Endothelial cell of umbilical vein (primary cell): ENCODE measurements around the gene ZNF697. TPM values are rescaled to one million over a fixed set of nuclear protein-coding genes. Genes with fewer than 3 reads are reported as not detected.

Source experiments
- BruUV-seq: library from RNA; stranded (reverse); fragments of 400-500 nt; replicated peaks from 2 replicates; lab custom pipeline; 2021; lab: Mats Ljungman, UMichigan
- CTCF ChIA-PET: fragments of 300-600, 350-600 bp; sonication (Branson Sonifier 250); formaldehyde crosslinking; loops from one replicate; lab custom pipeline; 2021; ENCODE audit warnings: antibody characterized with exemption, inconsistent platforms; lab: Charles Lee
- POLR2A ChIA-PET: fragments of 300-600, 350-600 bp; sonication (Branson Sonifier 250); formaldehyde crosslinking; loops from one replicate; lab custom pipeline; 2021; ENCODE audit warnings: antibody characterized with exemption, inconsistent platforms; lab: Charles Lee
- DNase-seq: peaks from one replicate; pipeline ENCODE4 v3.0.0-alpha.2; 2011; ENCODE audit warnings: low read depth, low spot score
- FAIRE-seq: peaks from 2 replicates; lab custom pipeline; 2011; peaks lifted over from hg19 to GRCh38; lab: Jason Lieb, UNC
- H2AFZ ChIP-seq: 2 replicates; pipeline ENCODE4 v1.6.0; 2012; ENCODE audit warnings: low read depth, low read length, control low read depth, inconsistent platforms
- H3K27ac ChIP-seq: 2 replicates; pipeline ENCODE4 v1.5.1; 2011; ENCODE audit warnings: low read depth, mild to moderate bottlenecking, control low read depth, low read length, moderate library complexity; ENCODE audit not compliant: insufficient read depth
- H3K27me3 ChIP-seq, 2 experiments: 2 replicates each; pipeline versions ENCODE4 v1.6.0 to v1.6.1; 2011; ENCODE audit warnings: low read length in 2 of 2, mixed read lengths in 1 of 2; ENCODE audit not compliant: control insufficient read depth in 2 of 2, insufficient read depth in 2 of 2
- H3K36me3 ChIP-seq, 2 experiments: 2 replicates in 1 of 2; 3 replicates in 1 of 2; pipeline ENCODE4 v1.5.1; 2011; ENCODE audit warnings: low read length in 2 of 2, mild to moderate bottlenecking in 1 of 2, moderate library complexity in 1 of 2; ENCODE audit not compliant: control insufficient read depth in 2 of 2, insufficient read depth in 2 of 2; ENCODE audit errors: extremely low read depth in 1 of 2
- H3K4me1 ChIP-seq: 3 replicates; pipeline ENCODE4 v1.5.1; 2011; ENCODE audit warnings: mild to moderate bottlenecking, low read length; ENCODE audit not compliant: control insufficient read depth, insufficient read depth; ENCODE audit errors: extremely low read depth
- H3K4me2 ChIP-seq: 2 replicates; pipeline ENCODE4 v1.6.1; 2011; ENCODE audit warnings: low read length, control low read depth, mixed read lengths; ENCODE audit not compliant: insufficient read depth
- H3K4me3 ChIP-seq, 3 experiments: fragments of 200-600 bp in 1 of 3; sonication (generic), shearing (Covaris generic) in 1 of 3; replicated peaks in 1 of 3; 2 replicates each; pipeline ENCODE4 v1.5.1; 2011 to 2016; ENCODE audit warnings: control low read depth in 3 of 3, low read length in 3 of 3, mild to moderate bottlenecking in 2 of 3, inconsistent platforms in 1 of 3, low read depth in 1 of 3, moderate library complexity in 1 of 3; ENCODE audit not compliant: insufficient read depth in 1 of 3
- H3K79me2 ChIP-seq: 2 replicates; pipeline ENCODE4 v1.6.0; 2012; ENCODE audit warnings: low read length, inconsistent platforms; ENCODE audit not compliant: control insufficient read depth, insufficient read depth
- H3K9ac ChIP-seq: replicated peaks from 2 replicates; pipeline ENCODE3; 2011; ENCODE audit warnings: low read length, control low read depth; ENCODE audit not compliant: insufficient read depth; ENCODE audit errors: extremely low read depth
- H3K9me1 ChIP-seq: replicated peaks from 3 replicates; pipeline ENCODE4 v1.6.0; 2011; ENCODE audit warnings: mild to moderate bottlenecking, low read length; ENCODE audit not compliant: control insufficient read depth, insufficient read depth; ENCODE audit errors: extremely low read depth
- H3K9me3 ChIP-seq: replicated peaks from 2 replicates; pipeline ENCODE4 v1.5.1; 2012; ENCODE audit warnings: low read length, inconsistent platforms; ENCODE audit not compliant: control insufficient read depth, insufficient read depth
- H4K20me1 ChIP-seq: replicated peaks from 2 replicates; pipeline ENCODE3; 2011; ENCODE audit warnings: mild to moderate bottlenecking, low read length; ENCODE audit not compliant: control insufficient read depth, insufficient read depth; ENCODE audit errors: extremely low read depth
- CTCF ChIP-seq, 2 donors: IDR thresholded peaks; 1 replicate in 1 of 2; 2 replicates in 1 of 2; pipeline ENCODE4 v1.5.1; 2011; ENCODE audit warnings: low read length in 2 of 2, mild to moderate bottlenecking in 2 of 2, moderate library complexity in 2 of 2, control low read depth in 1 of 2, inconsistent platforms in 1 of 2, low read depth in 1 of 2; ENCODE audit not compliant: insufficient read depth in 1 of 2; ENCODE audit errors: extremely low read depth in 1 of 2
- EZH2 ChIP-seq: IDR thresholded peaks from 2 replicates; pipeline ENCODE4 v1.6.1; 2012; ENCODE audit warnings: borderline replicate concordance, low read depth, mild to moderate bottlenecking, moderate library complexity, low read length, inconsistent platforms; ENCODE audit not compliant: severe bottlenecking
- FOS ChIP-seq: IDR thresholded peaks from 2 replicates; pipeline ENCODE4 v1.6.1; 2011; ENCODE audit warnings: mild to moderate bottlenecking, low read length, moderate library complexity, borderline replicate concordance; ENCODE audit not compliant: insufficient read depth
- GATA2 ChIP-seq: IDR thresholded peaks from 2 replicates; pipeline ENCODE4 v1.7.0; 2011; ENCODE audit warnings: low read depth, mild to moderate bottlenecking, moderate library complexity, mixed read lengths, low read length; ENCODE audit not compliant: insufficient read length, insufficient read depth
- JUN ChIP-seq: IDR thresholded peaks from 2 replicates; pipeline ENCODE4 v1.6.1; 2011; ENCODE audit warnings: borderline replicate concordance, low read depth; ENCODE audit not compliant: insufficient read length, insufficient read depth
- MAX ChIP-seq: IDR thresholded peaks from 2 replicates; pipeline ENCODE4 v1.6.1; 2011; ENCODE audit not compliant: insufficient read depth, insufficient read length
- MYC ChIP-seq: IDR thresholded peaks from one replicate; pipeline ENCODE4 v1.6.1; 2011; ENCODE audit warnings: mild to moderate bottlenecking, low read depth, low read length
- POLR2A ChIP-seq: IDR thresholded peaks from 2 replicates; pipeline ENCODE4 v1.6.1; 2012; ENCODE audit warnings: low read depth, mild to moderate bottlenecking, control low read depth, low read length
- POLR2AphosphoS5 ChIP-seq: IDR thresholded peaks from 2 replicates; pipeline ENCODE4 v1.6.1; 2012; ENCODE audit warnings: low read depth, mild to moderate bottlenecking, control low read depth, low read length, moderate library complexity; ENCODE audit not compliant: insufficient read depth
- dilution Hi-C: fragments of 300-500 bp; cut with MboI; formaldehyde crosslinking; loops from one replicate; pipeline ENCODE4 v1.15.0; 2019; ENCODE audit warnings: low sequenced_read_pairs; ENCODE audit not compliant: extremely low pct_ligation_motif_present
- intact Hi-C: fragments of 100-400 bp; cut with micrococcal nuclease; formaldehyde crosslinking; loops from one replicate; pipeline ENCODE4 v1.10.0; 2022
- polyA plus RNA-seq, 4 experiments: library from polyadenylated mRNA; depleted of rRNA in 3 of 4; stranded (reverse) in 3 of 4; unstranded in 1 of 4; fragments of >200 nt; gene quantifications; 2 replicates each; pipeline versions ENCODE4 v1.2.1 to v1.2.3, GENCODE V29; 2011 to 2012; ENCODE audit warnings: missing spikeins in 1 of 4
- total RNA-seq: library from RNA; stranded (reverse); gene quantifications from 2 replicates; pipeline ENCODE4 v1.2.3, GENCODE V29; 2021

The ZNF697 gene
- total and polyA plus RNA-seq, 2 donors (not counting 3 experiments of a cell fraction or from before 2014, with no cell fraction given) = 6.2 to 14.1 TPM

GRCh38 chr1:119623193-119623515 lies 24.9 kb downstream of the ZNF697 start:
- no peak for TF ChIP-seq MAX
- H2AFZ ChIP-seq = no peak overlapping the region
- no peaks in the 10 kb centered on the region for H3K9me1 ChIP-seq
- peaks cover 6% of the 10 kb centered on the region for H3K4me1 ChIP-seq
- H3K36me3 ChIP-seq = peaks cover 14 to 24% of the 10 kb centered on the region in 2 experiments
- ChIA-PET POLR2A (interaction anchor here (0.6 kb wide), 1 partner anchor 14 kb away, joined by 3 read pairs; no protein-coding TSS in a partner anchor), CTCF (interaction anchor here (6.0 kb wide), 1 partner anchor 25 kb away, joined by 39 read pairs; the partner anchor contains the start of gene ZNF697)
- H3K27me3 ChIP-seq = no peaks in the 10 kb centered on the region
- H3K4me3 ChIP-seq = no peak overlapping the region
- no peak overlapping the region for H3K27ac ChIP-seq
- H3K79me2 ChIP-seq = peaks cover 34% of the 10 kb centered on the region
- H4K20me1 ChIP-seq = no peaks in the 10 kb centered on the region
- H3K9ac ChIP-seq = no peak overlapping the region
- BruUV-seq = no TSS peak
- no peak overlapping the region for H3K4me2 ChIP-seq
- dilution Hi-C loops = no loop called here
- intact Hi-C loops = no loop called here
- H3K9me3 ChIP-seq = no peaks in the 10 kb centered on the region
- FAIRE-seq (no peak), DNase-seq (no peak)

- dilution Hi-C loops = no loop called here
- Histone ChIP-seq H4K20me1 (no peaks in the 10 kb centered on the region), H3K27me3 (no peaks in the 10 kb centered on the region), H3K4me1 (peaks cover 6% of the 10 kb centered on the region), H3K9me1 (no peaks in the 10 kb centered on the region), H3K9ac (no peak overlapping the region), H3K36me3 (peaks cover 14 to 24% of the 10 kb centered on the region in 2 experiments), H3K9me3 (no peaks in the 10 kb centered on the region), H3K79me2 (peaks cover 28% of the 10 kb centered on the region), H2AFZ (no peak overlapping the region), H3K4me2 (no peak overlapping the region), H3K4me3 (no peak overlapping the region), H3K27ac (no peak overlapping the region)
- intact Hi-C loops = no loop called here
- DNase-seq = no peak
- ChIA-PET CTCF (interaction anchor here (6.0 kb wide), 1 partner anchor 25 kb away, joined by 39 read pairs; the partner anchor contains the start of gene ZNF697), POLR2A (interaction anchor here (0.6 to 1.0 kb wide), 2 partner anchors 13 to 26 kb away, joined by 3 to 4 read pairs; partner anchors contain the start of gene ZNF697)
- FAIRE-seq = no peak
- BruUV-seq = no TSS peak
- no peak for TF ChIP-seq GATA2
- no peak for TF ChIP-seq MYC
- TF ChIP-seq POLR2A = no peak
- no peak for TF ChIP-seq JUN
- TF ChIP-seq MAX = no peak
- TF ChIP-seq CTCF (IDR thresholded peaks at IDR 0.05; ENCODE audit: extremely low read depth in 1 of 2, insufficient read depth in 1 of 2, low read depth in 1 of 2, low read length in 2 of 2) = no peak
- TF ChIP-seq POLR2AphosphoS5 = no peak
- no peak for TF ChIP-seq FOS
- no peak for TF ChIP-seq EZH2
These were observed 25.5 kb downstream of the ZNF697 start for GRCh38 chr1:119622311-119623192.
